Cardiac septum (tissue), 1 donor: ENCODE results near the gene CDH13. TPM values are rescaled to one million over a fixed set of nuclear protein-coding genes. Genes with fewer than 3 reads are reported as not detected.
A peak's percentile ranks its signal among the peaks of the same experiment; 100 is the strongest.

ENCODE experiments used
- DNase-seq: peaks from one replicate; pipeline ENCODE4 v3.0.0-alpha.2; 2020; ENCODE audit warnings: low spot score
- intact Hi-C: fragments of 100-400 bp; cut with DNase I; formaldehyde crosslinking; loops from one replicate; pipeline ENCODE4 v1.14.0; 2022
- long read RNA-seq: library from polyadenylated mRNA; unstranded; transcript quantifications from one replicate; pipeline ENCODE4 v2.0.0, GENCODE V29; 2021
- total RNA-seq: library from RNA; stranded (reverse); fragmentation: NEBNext Ultra II Directional; extraction: Animal tissue kit (Norgen Biotek cat#: 25700); gene quantifications from one replicate; pipeline ENCODE4 v1.2.1, GENCODE V29; 2021
- donor health status: DM: no; HTN: no; CAD: no.

CDH13 gene
- total RNA-seq: 108 TPM
- long read RNA-seq, partial matches to known transcripts: 98 of 149 reads
- long read RNA-seq, other reads (novel, unspliced or antisense): 51 of 149 reads

DNA sequence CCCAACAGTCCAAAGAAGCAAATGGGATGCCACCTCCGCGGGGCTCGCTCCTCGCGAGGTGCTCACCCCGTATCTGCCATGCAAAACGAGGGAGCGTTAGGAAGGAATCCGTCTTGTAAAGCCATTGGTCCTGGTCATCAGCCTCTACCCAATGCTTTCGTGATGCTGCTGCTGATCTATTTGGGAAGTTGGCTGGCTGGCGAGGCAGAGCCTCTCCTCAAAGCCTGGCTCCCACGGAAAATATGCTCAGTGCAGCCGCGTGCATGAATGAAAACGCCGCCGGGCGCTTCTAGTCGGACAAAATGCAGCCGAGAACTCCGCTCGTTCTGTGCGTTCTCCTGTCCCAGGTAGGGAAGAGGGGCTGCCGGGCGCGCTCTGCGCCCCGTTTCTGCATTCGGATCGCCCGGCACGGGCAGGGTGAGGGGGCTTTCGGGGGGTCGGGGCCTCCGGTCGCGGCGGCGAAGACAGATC is at the start of gene CDH13:
CDH13 (plus strand) TSS at position 179 of the 471 bp plus-strand sequence.
- DNase-seq: no peak
- intact Hi-C loops: loop anchor here (5.0 kb wide), 2 partner anchors 125 to 370 kb away; no protein-coding TSS in a partner anchor

DNA sequence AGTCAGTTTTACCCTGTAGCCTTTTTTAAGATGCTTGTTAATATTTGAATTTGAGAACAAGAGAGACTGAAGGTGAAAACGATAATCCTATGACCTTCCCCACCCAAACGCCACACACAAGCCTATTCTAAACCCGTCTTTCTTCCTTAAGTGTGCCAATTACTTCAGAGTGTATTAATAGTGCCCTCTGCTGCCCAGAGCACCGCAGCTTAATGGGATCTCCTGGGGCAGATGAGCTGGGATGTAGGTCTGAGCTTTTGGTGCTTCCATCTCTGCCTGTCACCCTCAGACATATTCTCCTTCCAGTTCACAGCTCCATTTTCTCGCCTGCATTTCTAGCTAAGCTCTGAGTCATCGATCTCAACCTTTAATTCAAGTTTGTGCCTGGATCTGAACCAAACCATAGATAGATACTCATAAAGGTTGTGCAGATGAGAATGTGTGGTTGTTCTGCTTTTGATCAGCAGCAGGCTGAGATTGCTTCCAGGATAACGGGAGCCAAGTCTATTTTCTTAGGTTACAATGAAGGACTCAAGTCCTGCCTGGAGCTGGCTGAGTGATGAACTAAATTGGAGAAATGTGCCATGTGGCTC is 46.4 kb upstream of the CDH13 start:
- intact Hi-C loops: loop anchor here (5.0 kb wide), 2 partner anchors 213 to 318 kb away; no protein-coding TSS in a partner anchor
- DNase-seq: no peak

DNA sequence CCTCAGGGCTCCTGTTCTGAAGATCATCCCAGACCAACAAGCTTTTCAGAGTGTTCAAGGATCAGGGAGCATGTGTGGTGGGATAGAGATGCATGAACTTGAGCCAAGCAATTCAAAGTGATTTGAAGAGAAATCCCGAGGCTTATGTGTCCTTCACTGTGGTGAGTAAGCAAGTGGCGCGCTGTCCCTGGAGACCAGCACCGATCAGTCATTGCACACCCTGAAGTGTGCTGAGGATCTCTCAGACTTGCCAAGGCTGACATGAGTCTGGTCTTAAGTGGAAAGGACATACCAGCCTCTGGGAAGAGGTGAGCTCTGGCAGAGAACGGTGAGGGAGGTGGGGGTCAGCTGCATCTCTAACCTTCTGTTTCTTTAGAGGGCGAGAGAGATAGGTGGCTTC is 43.8 kb upstream of the CDH13 start:
- DNase-seq: no peak
- intact Hi-C loops: loop anchor here (5.0 kb wide), 2 partner anchors 216 to 321 kb away; no protein-coding TSS in a partner anchor

DNA sequence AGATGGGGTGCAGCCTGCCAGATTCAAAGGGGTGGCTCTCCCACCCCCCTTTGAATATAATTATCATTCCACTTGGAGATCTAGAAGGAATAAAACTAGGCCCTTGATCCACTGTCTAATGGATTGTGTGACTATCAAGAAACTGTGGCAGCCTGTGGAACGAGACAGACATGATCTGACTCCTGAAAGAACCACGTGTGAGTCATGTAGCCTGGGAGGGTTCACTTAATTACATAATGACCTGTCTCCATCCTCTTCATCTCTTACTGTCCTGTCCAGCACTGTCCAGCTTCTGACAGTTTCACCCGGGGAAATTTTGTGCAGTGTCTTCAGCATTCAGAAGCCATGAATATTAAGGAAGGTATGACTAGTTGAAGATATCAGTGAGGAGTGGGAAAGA is 43.3 kb upstream of the CDH13 start:
- intact Hi-C loops: loop anchor here (5.0 kb wide), 2 partner anchors 216 to 321 kb away; no protein-coding TSS in a partner anchor
- no peak for DNase-seq

DNA sequence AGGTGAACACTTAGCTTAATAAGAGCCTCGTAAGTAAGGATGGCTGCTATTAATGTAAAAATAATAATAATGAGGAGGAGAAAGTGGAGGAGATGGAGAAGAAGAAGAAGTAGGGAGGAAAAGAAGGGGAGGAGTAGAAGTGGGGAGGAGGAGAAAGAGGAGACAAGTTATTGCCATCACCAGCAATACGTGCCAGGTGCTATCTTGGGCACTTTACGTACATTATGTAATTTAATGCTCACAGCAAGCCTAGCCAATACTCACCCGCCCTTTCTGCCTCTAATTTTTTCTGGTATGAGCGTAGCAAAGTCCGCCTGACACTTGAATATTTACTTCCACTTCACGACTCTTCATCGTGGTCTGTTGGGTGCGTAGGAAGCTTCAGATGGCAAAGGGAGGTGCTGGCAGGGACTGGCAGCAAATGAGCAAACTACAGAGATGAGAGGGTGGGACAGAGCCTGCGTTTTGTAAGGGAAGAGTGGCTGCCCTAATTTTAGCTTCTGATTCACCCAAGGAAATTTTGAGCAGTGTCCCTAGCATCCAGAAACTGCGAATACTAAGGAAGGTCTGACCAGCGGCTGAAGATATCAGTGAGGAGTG is 42.1 kb upstream of the CDH13 start:
- no peak for DNase-seq
- intact Hi-C loops: loop anchor here (5.0 kb wide), 2 partner anchors 217 to 322 kb away; no protein-coding TSS in a partner anchor

DNA sequence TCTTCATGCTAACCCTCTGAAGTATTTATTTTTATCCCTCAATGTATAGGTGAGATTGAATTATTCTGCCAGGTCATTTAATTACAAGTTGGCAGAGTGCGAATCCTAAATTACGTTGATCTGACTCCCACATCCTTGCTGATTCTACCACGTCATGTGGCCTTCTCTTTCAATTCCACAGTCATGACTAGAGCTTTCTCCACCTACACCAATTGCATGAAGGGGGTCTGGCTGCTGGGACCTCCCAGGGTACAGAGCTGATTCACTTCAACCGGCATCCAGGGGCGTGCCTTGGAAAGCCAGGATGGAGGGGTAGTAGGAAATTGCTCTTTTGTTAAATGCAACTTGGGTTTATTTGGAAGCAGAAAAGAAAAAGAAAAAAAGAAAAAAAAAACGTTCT is 41.1 kb upstream of the CDH13 start:
- intact Hi-C loops: no loop called here
- DNase-seq: no peak

DNA sequence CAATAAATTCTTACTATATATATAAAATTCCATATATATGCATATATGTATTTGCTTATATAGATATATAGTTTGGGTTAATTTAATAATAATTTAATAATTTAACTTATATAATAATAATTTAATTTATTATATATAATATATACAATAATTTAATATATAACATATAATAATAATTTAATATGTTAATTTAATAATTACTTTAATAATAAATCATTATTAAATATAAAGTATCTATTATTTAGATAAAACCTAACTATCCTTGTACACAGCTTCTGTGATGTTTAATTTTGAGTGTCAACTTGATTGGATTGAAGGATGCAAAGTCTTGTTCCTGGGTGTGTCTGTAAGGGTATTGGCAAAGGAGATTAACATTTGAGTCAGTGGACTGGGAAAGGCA is 40.6 kb upstream of the CDH13 start:
- intact Hi-C loops: no loop called here
- DNase-seq: no peak

DNA sequence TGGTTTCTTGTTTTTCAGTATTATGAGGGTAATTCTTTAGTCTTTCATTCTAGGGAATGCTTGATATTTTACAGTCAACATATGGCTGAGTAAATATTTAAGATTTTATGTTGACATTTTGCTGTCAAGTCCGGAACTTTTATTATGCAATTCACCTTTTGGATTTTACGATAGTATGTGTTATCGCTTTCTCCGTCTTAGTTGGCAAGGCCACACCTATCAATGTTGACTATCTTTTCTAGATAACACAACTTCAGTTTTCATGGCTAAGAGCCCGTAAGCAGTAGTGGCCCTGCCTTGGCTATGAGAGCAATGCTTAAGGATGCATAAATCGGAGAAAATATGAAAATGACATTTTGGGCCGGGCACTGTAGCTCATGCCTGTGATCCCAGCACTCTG is 39.5 kb upstream of the CDH13 start:
- intact Hi-C loops: no loop called here
- no peak for DNase-seq

DNA sequence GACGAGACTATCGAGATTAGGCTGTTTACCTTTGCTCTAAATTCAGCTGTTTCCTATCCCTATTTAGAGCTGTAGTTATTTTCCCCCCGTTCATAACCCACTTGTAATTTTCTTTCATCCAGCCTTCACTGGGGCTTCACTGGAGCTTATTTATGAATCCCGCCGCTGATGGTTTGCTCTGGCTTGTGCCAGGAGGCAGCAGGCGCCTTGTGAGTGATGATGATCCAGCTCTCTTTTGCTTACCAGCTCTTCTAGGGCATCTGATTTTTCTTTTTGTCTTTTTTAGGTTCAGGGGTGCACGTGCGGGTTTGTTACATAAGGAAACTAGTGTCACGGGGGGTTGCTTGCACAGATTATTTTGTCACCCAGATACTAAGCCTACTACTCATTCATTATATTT is 37.4 kb upstream of the CDH13 start:
- no peak for DNase-seq
- intact Hi-C loops: no loop called here

DNA sequence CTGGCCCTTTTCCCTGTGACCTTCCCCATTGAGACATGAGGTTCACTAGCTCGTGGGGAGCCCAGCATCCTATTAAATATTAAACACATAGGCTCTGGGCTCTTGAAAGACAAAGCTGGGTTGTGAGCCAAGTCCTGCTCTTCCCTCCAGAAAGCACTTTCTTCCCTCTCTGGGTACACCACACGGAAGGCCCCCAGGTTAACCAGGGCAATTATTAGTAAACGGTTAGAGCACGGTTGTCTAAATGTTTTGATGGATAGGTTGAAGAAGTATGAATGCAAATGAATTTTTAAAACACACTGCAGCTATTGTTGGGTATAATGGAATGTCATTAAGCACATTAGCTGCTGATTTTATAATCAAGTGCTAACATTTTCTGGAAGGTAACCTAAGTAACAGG is 32.7 kb upstream of the CDH13 start:
- DNase-seq: no peak
- intact Hi-C loops: no loop called here

DNA sequence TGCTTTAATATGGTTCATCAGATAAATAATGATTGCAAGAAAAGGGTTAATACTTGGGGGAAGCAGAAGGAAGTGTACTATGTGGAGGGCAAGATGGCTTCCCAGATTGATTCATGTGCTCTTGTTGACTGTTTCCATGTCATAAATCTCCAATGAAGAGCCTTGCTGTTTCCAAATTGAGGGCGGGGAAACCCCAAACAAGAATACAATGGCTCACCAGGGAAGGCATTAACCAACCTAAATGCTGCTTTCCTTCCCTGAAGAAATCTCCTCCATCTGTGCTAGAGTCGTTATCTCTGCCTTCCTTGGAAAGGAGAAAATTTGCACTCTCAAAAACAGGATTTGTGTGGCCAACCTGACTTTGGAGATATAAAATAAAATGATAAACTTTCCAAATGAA is 28.0 kb upstream of the CDH13 start:
- no peak for DNase-seq
- intact Hi-C loops: no loop called here

DNA sequence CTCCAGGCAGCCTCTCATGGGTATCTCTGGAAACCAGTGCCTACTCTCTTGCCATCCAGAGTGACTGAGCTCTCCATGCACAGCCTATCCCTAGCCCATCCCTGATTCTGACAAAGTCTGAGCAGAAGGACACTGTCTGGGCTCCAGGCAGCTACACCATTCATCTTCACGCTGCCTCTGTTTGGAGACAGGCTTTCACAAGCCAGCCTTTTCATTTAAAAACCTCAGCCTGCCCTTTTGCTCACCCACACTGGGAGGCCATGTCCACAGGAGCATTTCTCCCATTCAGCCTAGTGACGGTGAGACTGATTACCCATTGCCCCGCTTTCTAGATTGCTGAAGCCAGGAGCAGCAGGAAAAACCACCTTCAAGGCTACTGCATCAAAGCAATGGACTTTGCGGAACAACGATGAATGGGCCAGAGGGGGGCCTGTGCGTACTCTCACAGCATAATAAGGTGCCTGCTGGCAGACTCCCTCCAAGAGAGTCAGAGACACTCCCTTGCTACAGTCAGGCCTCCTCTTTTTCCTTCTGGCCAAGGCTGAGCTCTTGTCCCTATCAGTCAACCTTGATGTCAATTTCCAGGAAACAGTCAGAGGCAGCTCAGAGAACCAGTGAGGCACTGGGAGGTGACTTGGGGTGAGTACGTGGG is 24.7 kb upstream of the CDH13 start:
- intact Hi-C loops: loop anchor here (10.0 kb wide), 1 partner anchor 843 kb away; no protein-coding TSS in a partner anchor
- no peak for DNase-seq

DNA sequence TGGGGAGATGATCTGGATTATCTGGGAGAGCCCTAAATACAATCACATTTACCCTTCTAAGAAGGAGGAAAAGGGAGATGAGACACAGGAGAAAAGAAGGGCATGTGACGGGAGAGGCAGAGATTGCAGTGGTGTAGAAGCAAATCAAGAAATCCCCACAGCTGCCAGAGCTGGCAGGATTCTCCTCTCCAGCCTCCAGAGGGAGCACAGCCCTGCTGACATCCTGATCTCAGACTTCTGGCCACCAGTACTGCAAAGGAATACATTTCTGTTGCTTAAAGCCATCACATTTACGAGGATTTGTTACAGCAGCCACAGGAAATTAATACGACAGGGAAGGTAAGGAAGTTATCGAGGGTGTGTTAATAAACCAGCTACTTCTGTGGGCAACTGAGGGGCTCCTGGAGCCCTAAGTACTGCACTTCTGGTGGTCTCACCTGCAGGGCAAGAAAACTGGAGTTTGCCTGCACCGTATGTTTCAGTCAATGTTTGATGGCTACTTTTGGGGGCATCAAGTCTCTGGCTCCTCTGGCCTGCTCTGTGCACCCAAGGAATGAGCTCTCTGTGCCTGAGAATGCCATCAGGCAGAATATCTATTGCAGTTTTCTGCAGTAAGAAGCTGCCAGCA is 22.9 kb upstream of the CDH13 start:
- intact Hi-C loops: loop anchor here (10.0 kb wide), 1 partner anchor 841 kb away; no protein-coding TSS in a partner anchor
- DNase-seq: no peak

DNA sequence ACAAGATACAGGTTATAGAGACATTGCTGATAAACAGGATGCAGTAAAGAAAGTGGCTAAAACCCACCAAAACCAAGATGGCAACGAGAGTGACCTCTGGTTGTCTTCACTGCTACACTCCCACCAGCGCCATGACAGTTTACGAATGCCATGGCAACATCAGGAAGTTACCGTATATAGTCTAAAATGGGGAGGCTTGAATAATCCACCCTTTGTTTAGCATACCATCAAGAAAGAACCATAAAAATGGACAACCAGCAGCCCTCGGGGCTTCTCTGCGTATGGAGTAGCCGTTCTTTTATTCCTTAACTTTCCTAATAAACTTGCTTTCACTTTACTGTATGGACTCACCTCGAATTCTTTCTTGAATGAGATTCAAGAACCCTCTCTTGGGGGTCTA is 21.7 kb upstream of the CDH13 start:
- intact Hi-C loops: loop anchor here (10.0 kb wide), 1 partner anchor 840 kb away; no protein-coding TSS in a partner anchor
- no peak for DNase-seq

DNA sequence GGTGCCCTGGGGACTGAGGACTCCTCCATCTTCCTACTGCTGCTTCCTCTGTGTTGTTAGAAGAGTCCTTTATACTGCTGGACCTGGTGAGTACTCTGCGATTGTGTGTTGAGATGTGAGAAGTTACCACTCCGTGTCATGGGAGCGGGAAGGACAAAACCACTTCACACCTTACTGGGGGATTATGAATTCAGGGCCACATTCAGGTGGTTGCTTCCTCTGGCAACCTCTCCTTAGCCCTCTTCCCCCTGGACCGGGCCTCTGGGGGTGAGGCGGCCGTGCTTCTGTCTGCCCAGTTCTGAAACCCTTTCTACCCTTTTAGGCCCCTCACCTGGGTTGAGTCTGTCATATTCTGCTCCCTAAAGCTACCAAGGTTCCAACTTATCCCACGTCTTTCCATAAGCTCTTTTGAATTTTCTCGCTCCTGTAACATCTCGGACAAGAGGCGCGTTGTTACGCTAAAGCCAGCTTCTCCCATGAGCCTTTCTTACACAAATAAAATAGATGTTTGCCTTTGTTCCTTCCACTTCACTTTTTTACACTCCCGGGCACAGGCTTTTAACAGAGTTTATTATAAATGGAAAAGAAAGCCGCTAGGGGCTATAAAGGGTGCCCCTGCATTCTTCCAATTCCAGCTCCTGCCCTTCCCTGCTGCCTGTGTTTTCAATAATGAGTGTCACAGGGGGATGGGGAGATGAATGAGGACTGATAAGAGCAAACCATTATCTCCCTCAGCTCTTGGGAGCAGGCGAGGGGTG is 20.7 kb upstream of the CDH13 start:
- DNase-seq: no peak
- intact Hi-C loops: loop anchor here (10.0 kb wide), 1 partner anchor 839 kb away; no protein-coding TSS in a partner anchor

DNA sequence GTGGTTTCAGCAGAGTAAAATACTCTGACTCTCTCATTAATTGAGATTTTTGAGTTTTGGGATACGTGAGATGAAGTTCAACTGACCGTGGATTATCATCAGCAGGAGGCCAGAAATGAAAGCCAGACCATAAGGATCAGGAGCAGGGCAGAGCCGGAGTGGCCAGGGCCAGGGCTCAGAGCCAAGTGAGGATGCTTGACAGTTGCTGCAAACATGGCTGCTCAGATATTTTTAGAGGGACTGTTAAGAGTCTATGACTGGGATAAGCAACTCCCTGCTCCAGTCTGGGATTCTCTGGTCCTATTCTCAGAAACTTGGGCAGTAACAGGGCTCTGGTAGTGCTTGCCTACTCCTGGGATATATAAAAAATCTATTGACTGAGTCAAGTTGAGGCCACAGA is 17.6 kb upstream of the CDH13 start:
- intact Hi-C loops: loop anchor here (10.0 kb wide), 1 partner anchor 836 kb away; no protein-coding TSS in a partner anchor
- peak; percentile 79 for DNase-seq

DNA sequence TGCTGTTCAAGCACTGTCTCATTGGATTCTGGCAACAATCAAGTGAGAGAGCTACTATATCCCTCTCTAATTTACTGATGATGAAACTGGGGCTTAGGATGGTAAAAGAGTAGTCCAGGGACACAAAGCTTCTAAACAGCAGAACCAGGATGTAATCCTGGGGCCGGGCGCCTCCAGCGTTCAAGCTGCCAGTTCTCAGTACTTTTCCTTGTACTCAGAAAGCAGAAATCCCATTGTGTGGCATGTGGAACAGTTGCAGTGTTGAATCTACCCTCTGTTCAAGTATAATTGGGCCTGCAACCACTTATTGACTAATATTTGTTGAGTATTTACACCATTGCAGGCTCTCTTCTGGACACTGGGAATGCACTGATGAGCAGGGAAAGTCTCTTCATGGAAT is 14.5 kb upstream of the CDH13 start:
- intact Hi-C loops: no loop called here
- DNase-seq: no peak

DNA sequence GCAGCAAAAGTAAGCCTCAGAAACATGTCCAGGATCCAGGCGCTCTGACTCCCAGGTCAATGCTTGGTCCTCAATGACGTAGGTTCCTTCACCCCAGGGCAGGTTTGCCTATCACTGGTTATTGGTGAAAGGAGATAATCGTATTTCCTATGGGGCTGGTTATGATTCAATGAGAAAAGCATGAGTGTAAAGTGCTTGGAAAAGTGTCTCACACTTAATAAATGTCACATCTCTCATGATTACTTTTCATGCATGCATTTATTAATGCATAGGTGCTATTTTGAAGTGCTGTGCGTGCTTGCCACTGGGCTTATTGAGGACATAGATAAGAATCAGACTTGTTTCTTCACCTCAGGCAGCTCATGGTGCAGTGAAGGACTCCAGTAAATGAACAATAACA is 10.4 kb upstream of the CDH13 start:
- no peak for DNase-seq
- intact Hi-C loops: no loop called here

DNA sequence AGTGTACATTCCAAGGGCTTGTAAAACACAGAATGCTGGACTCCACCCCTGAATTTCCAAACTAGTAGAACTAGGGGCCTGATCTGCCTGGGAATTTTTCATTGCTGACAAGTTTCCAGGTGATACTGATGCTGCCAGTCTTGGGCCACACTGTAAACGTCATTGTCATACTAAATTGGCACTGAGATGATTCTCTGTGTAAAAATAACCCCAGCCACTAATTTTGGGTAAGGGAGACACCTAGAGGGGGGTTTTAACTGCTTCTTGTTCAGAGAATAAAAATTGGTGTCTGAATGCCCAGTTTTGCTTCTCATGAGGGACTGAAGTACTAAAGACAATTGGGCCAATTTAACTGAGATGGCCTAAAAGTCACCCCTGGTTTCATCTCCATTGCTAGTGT is 5.0 kb upstream of the CDH13 start:
- DNase-seq: no peak
- intact Hi-C loops: no loop called here
